ENCODE data around the gene RBL2.

The RBL2 gene

DNA sequence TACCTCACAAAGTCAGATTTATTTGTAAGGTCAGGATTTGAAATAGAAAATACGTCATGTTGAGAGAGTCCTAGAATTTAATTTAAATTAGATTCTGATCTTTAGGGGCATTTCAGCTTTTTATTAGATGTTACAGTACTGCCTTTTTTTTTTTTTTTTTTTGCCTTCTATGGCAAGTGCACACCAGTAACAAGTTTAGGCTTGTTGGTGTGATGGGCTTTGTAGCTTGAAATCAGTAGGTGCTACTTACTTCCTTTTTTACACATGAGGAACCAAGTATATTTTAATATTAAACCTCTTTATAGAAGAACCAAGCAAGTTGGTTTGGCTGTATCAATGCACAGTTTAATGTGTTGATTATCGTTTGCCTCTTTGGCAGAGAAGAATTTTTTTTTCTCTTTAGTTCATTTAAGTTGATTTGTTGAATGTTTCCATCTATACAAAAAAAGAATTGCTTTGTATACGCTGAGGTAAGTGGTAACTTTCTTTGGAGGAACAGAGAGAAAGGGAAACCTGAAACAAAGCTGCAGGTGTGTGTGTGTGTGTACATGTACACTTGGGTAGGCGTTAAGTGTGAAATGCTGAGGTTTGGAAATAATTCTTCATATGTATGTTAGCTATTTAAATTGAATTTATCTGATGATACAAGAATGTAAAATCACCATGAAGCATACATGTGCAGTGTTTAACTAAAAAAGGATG lies 15.7 kb downstream of the RBL2 start:
- no peak for DNase-seq

DNA sequence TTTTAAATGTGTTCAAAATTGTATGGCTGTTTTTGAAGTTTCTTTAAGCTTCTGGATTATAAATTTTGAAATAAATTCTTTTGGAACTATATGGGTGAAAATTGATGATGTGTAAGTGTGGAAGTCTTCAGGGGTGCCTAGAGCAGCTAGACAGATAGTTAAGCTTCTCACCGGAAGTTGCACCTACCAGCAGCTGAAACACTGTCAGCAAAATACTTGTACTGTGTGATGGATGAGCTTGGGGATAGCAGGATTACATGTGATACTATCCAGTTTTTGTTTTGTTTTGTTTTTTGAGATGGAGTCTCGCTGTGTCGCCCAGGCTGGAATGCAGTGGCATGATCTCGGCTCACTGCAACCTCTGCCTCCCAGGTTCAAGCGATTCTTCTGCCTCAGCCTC lies 19.7 kb downstream of the RBL2 start:
- DNase-seq = no peak

DNA sequence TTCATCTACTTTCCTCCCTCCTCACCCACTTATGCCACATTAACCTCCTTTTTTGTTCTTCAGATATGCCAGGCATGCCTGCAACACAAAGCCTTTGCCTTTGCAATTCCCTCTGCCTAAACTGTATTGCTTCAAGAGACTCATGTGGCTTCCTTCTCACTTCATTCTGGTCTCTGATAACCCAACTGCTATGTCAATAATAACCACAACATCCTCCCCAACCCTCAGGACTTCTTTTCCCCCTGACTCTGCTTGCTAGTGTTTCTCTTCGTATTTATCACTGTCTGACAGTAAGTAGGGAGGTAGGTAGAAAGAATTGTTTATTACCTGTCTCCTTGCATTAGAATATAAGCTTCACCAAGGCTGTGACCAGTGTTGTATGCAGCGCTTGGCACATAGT lies 22.4 kb downstream of the RBL2 start:
- no peak for DNase-seq

DNA sequence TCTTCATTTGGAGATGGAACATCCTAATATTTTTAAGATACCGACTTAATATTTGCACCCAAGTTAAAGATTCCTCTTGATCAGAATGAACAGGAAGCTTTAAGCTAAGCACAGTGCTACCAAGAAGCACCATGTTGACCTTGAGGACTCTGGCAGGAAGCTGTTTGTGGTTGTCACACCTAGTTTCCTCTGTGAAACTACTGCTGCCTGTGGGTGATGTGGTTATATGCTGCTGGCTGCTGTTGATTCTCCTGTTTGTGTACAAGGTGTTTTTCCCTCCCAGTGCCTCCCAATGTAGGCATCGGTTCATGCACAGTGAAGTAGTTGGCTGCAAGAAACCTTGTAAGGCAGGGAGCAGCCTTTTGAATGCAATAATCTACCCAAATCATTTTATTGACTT lies 23.4 kb downstream of the RBL2 start:
- DNase-seq = no peak

DNA sequence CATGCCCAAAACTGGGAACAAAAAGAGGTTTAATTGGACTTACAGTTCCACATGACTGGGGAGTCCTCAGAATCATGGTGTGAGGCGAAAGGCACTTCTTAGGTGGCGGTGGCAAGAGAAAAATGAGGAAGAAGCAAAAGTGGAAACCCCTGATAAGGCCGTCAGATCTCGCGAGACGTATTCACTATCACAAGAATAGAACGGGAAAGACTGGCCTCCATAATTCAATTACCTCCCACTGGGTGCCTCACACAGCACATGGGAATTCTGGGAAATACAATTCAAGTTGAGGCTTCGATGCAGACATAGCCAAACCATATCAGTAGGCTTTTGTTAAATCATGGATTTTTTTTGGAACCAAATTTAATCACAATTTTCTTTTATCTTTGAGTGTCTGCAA lies 24.4 kb downstream of the RBL2 start:
- no peak for DNase-seq

DNA sequence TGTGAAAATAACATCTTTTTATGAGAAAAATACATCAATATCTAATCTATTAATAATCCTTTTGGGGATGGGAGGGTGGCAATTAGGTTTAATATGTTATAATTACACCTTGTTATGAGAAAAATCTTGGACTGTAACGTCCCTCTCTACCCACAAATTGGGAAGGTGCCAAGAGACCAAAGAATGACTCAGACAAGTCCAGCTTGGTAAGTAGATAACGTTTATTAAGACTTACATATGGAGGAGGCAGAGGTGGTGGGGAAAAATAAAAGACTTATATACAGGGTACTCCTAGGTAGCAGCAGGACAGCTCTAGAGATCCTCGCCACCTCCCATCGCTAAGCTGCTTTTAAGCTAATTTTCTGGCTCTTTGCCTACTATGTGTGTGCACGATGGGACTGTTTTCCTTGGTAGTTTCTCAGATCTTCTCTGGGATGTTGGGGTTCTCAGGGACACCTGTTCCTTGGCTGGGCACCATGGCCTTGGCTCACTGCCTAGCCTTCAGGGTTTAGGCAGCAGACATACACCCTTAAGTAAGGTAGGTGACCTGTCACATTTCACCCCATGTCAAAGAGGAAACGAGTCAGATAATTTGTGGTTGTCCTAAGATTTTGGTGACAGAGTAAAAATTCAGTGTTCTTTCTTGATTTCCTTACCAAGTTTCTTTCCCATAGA lies 31.5 kb downstream of the RBL2 start:
- no peak for DNase-seq

DNA sequence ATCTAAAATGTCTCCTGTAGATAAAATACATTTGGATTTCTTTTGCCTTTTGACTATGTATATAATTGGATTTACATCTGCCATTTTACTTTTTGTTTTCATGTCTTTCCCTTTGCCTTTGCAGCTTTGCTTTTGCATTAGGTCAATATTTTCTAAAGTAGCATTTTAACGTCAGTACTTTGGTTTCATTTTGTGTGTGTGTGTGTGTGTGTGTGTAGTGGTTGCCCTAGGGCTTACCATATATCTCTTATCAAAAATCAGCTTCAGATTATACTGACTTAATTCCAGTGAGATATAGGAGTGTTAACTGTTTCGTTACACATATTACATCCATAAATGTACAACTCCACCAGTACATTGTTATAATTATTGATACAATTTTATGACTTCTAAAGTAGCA lies 42.6 kb downstream of the RBL2 start:
- no peak for DNase-seq

DNA sequence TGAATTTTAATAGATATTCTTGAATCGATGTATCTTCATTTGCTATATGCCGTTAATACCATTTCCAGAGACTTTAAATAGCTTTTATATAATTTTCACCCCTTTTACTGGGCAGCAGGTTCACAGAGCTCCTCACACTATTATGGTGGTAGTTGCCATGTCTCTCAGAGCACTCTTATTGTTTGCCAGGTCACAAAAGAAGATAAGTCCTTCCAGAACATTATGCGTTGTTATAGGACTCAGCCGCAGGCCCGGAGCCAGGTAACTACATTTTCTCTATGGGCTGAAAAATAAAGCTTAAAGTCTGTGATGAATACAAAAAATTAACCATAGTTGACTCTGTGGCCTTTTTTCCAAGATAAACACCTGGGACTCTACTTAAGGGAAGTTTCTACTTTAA lies 44.7 kb downstream of the RBL2 start:
- DNase-seq = no peak

DNA sequence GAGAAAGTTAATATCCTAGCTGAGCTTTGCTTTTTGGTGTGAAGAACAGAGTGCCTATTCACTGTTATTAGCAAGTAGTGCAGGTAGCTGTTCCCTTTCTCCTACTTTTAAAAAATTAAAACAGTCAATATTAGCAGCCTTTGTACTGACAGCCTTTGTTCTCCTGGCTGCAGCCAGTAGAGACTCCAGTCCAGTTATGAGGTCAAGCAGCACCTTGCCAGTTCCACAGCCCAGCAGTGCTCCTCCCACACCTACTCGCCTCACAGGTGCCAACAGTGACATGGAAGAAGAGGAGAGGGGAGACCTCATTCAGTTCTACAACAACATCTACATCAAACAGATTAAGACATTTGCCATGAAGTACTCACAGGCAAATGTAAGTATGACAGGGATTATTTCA lies 46.1 kb downstream of the RBL2 start:
- DNase-seq = no peak

DNA sequence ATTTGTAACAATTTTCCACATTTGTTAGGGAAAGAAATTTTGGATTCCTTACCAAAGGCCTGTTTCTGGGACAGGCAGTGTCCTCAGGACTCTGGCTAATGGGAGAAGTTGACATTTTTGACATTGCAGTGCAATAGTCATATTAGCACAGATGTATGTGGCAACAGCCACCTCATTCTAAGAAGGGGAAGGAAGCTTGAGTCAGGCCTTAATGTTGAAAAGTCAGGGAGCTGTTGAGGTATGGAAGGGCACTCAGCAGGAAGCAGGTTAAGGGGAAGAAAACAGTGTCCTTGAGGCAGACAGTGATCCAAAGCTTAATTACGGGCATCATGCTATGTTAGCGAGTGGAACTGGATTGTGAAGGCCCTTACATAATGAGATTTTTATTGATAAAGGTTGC lies 47.9 kb downstream of the RBL2 start:
- DNase-seq = no peak

DNA sequence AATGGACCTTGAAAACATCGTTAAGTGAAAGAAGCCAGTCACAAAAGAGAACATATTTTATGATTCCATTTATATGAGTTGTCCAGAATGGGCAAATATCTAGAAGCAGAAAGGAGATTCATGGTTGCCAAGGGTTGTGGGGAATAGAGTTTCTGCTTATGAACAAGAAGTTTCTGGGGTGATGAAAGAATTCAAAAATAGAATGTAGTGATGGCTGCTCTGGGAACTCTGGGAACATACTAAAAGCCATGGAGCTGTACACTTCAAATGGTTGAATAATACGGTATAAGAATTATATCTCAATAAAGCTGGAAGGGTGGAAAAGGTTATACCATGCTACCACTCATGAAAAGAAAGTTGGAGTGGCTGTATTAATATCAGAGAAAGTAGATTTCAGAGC lies 50.3 kb downstream of the RBL2 start:
- DNase-seq = no peak

DNA sequence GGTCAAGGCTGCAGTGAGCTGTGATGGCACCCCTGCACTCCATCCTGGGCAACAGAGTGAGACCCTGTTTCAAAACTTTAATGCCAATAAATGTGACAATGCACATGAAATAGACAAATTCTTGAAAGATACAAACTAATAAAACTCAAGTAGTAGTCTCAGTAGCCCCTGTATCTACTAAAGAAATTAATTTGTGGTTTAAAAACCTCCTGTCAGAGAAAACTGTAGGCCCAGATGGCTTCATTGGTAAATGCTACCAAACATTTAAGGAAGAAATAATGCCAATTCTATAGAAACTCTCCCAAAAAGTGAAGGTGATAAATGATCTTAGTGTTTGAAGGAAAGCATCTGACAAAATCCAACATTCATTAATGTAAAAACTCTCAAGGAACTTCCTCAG lies 52.0 kb downstream of the RBL2 start:
- DNase-seq = no peak

DNA sequence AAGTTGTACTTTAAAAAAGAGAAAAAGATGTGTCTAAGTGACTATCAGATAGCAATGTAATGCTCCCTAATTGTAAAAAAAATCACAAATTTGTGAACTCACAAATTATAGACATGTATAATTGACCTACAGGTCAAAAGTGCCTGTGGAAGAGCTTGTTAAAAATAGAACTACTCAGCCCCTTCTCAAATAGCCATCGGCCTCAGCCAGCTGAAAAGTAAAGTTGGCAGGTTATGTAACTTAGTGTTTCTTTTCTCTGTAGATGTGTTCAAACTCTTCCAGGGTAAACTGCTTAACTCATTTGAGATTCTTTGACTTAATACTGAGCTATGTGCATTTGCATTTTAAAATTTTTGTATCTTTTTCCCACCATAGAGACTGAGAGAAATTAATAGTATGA lies 55.5 kb downstream of the RBL2 start:
- DNase-seq = no peak

DNA sequence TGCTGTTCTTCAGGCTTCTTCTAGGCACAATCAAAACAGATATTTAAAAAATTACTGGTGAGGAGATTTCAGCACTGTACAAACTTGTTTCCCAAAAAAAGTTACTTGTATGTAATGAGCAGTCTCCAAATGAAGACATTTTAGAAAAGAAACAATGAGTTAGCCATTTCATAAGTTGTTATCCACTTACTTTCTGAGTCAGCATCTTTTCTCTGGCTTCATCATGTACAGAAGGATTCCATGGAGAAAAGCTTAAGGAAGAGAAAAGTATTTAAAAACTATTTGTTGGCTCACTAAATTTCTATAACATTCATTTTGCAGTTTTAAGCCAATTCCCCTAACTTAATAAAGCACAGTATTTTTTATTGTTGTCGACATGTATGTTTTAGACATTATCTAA lies 58.2 kb downstream of the RBL2 start:
- no peak for DNase-seq

DNA sequence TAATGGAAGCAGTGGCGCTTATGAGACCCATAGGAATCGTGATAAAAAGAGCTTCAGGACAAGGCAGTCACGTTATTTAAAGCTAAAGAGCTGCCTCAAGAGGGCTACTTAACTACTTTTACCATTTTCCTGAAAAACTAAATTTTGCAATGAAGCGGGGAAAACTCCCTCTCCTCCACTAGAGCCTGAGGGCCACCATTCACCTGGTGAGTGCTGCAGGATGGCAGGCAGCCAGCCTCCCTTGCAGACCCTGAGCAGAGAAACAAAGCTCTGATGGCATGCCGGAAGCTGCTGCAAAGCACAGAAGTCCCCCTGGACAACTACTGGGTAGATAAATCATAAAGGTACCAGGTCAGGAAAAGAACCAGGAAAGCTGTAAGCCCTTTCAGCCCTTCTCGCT lies 60.4 kb downstream of the RBL2 start:
- DNase-seq = no peak

DNA sequence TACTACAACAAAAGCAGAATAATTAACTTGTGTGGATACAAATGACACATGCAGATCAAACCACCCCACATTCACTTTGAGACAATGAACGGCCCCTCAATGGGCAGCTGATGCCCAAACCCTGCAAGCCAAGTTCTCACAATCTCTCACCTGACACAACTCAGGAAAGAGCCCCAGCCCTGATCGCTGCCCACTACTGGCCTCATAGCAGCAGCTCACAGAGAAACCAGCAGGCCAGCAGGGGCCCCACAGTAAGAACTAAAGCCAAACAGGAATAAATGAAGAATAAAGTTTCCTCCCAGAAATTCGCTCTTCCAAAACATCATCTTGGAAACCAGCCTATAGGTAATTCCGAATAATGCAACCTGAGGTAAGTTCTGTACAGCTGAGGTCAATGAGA lies 61.1 kb downstream of the RBL2 start:
- DNase-seq = no peak

DNA sequence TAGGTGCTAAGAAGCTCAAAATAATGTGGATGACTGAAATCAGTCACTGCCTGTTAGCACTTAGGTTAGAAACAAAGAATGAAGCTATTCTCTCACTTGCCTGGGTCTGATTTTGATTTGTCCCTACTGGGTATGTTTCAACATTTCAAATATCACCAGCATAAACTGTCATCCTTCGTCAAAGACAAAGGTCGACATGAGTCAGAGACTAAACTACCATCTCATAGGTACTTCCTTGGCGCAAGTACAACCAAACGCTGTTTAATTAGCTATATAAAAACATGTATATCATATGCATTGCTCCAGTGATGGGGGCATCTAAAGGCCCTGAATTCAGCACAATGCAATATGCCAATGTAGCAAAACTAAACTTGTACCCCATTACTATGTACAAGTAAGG lies 64.7 kb downstream of the RBL2 start:
- DNase-seq = no peak

DNA sequence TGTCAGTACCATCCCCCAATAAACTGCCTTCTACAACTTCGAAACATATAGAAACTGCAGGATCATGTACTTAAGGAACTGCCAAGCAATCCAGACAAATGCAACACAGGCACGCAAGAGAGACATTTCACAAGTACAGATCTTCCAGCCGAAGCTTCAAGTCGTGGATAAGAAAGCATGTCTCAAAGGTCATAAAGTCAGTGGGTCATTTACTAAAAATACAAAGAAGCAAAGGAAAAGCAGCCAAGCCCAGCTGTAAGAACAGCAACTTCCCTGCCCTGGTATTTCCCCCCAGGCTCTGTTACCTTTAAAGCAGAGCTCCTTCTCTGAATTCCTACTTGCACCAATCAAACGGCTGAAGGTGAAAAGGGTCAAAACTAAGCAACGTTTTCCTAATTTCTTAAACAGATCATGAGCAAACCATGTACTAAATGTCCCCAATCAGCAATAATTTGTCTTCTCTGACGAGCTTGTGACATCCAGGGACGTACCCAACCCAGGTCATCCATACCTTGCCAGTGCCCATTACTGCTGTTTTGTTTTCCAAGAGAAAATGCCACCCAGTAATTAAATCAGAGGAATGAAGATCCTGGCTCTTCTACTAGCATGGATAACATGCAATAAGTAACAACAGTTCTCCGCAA lies 67.1 kb downstream of the RBL2 start:
- DNase-seq = no peak

DNA sequence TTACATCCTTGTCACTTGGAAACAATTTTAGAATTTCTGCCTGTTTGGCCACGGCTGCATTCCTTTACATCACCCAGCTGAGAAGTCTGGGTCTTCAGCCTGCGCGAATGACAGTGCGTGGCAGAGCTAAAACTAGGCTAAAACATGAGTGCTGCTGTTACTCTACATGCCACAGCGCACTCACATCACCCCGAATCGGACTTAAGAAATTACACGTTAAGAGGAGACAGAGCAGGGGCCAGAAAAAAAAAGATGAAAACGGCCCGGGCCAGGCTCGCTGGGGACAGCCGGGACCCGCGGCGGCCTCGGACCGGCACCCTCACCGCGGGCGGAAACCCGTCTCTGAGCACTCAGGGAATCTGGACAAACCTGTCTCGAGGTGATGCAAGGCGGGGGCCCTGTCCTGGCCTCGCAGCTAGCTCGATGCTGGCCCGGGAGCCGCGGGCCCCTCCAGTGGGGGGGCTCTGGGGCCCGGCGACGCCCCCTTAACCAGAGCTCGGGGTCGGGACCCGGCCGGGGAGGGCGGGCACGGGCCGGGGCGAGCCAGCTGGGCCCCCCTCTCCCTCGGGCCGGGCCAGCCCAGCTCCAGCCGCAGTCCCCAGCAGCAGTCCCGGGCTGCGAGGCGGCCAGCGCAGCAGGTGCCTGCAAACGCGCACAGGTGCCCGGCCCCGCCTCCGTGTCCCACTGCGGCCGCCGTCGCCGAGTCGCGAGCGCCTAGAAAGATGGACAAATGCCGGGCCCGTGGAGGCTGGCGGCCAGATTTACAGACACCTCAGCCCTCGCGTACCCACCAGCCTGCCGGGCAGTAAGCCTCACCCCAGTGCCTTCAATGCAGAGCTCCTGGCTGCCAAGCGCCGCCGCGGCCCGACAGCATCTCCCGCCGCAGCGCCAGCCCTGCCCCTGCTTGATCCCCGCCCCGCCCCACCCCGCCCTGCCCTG lies 68.3 kb downstream of the RBL2 start, which contains the start of gene AKTIP:
AKTIP (minus strand) TSS at position 879 of the 939 bp plus-strand sequence. CDS start 2,950 bp downstream, outside the sequence.
- DNase-seq = no peak

DNA sequence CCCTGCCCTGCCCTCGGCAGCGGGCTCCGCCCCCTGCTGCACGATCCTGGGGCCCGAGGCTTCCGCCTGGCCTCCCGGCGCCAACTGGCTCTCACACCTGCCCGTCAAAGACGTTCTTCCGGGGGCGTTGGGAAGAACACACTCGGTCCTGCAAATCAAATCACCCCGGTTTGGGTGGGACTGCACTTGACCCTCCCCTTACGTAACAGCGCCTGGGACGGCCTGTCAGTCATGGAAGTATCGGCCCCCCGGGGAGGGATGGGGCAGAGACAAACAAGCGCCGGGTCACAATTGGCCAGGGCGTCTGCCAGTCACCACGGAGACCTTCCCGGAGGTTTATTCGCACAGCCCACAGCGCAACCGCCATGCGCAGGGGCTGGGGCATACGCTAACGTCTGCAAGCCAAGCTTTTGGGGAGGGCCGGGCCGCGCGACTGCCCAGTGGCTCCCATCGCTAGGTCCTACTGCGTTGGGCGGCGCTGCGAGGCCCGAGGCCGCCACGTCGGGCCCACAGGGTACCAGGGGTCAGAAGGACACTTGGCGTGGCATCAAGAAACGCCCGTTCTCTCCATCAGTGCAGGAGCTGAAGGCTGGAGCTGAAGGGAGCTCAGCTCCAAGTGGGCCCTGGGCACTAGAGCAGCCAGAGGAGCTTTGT lies 69.1 kb downstream of the RBL2 start:
- DNase-seq = peak; percentile 99

DNA sequence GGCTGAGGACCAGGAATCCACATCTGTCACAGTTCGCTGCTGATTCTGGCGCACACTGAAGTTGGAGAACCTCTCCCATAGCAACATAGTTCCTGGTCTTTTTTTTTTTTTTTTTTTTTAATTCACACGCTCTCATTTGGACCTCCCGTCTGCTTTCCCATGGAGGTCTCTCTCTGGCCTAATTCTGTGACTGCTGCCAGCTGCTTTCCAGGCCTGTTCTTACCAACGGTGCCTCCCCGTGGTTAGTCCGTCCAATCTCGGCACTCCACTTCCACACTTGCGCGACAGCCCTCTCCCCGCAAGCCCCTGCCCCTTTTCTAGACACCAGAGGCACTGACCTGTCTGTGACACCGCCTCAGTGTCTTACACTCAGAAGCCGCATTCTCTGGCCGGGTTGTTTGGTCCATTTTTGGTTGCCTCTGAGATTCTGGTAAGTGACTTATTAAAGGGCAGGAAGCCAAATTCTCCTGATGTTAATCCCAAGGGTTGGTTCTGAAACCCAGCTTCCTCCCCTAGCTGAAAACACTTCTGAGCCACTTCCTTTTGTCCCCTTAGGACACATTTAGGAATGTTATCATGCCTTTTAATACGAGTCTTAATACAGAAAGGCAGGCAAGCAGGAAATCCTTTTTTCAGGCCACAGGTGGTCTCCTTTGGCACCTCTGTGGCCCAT lies 69.9 kb downstream of the RBL2 start:
- no peak for DNase-seq

DNA sequence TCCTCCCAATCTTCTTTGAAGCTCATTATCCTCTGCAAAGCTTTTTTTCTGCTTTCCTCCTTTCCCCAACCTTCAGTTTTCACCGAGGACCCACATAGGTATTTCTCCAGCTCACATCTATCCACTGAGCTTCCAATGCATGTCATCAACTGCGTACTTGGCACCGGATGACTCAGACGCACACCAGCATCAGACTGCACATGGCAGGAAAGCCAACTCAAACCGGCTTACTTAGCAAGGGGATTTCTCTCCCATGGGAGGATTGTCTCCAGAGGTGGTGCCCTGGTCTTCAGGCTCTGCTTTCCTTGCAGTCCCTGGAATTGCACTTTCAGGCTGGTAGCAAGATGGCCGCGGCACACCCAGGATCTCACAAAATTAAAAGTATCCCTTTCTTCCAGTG lies 70.4 kb downstream of the RBL2 start:
- no peak for DNase-seq

Data from NCI-H1436 treated with DMSO at 0.1 percent for 48 hours (cell line).